HG02852 (cell line): ENCODE results near the gene SOX6.

Source experiments
- ATAC-seq: cut with Tn5 transposase; IDR thresholded peaks from one replicate; pipeline ENCODE4 v1.9.1; 2021; ENCODE audit warnings: mild to moderate bottlenecking, moderate library complexity; ENCODE audit not compliant: unreplicated experiment

Gene SOX6

GRCh38 chr11:16009021-16009420 lies 347.3 kb downstream of the SOX6 start:
- ATAC-seq: no peak

GRCh38 chr11:16007514-16007913 lies 348.8 kb downstream of the SOX6 start:
- no peak for ATAC-seq

GRCh38 chr11:16002942-16003341 lies 353.4 kb downstream of the SOX6 start:
- no peak for ATAC-seq

- no peak for ATAC-seq
Measured at GRCh38 chr11:16001899-16002426, 354.4 kb downstream of the SOX6 start.

- ATAC-seq: no peak
Measured at GRCh38 chr11:16001044-16001568, 355.2 kb downstream of the SOX6 start.

GRCh38 chr11:16000065-16000464 lies 356.3 kb downstream of the SOX6 start:
- no peak for ATAC-seq

GRCh38 chr11:15993345-15993744 lies 363.0 kb downstream of the SOX6 start:
- ATAC-seq: no peak

GRCh38 chr11:15991215-15991614 lies 365.1 kb downstream of the SOX6 start:
- ATAC-seq: no peak

GRCh38 chr11:15989685-15990084 lies 366.7 kb downstream of the SOX6 start:
- no peak for ATAC-seq

GRCh38 chr11:15988693-15989231 lies 367.6 kb downstream of the SOX6 start:
- no peak for ATAC-seq

- no peak for ATAC-seq
Measured at GRCh38 chr11:15988016-15988550, 368.3 kb downstream of the SOX6 start.

- no peak for ATAC-seq
Measured at GRCh38 chr11:15987046-15987445, 369.3 kb downstream of the SOX6 start.

GRCh38 chr11:15985860-15986139 lies 370.5 kb downstream of the SOX6 start:
- no peak for ATAC-seq

GRCh38 chr11:15985127-15985859 lies 371.1 kb downstream of the SOX6 start:
- no peak for ATAC-seq

- ATAC-seq: no peak
Measured at GRCh38 chr11:15981292-15981691, 375.1 kb downstream of the SOX6 start.

- ATAC-seq: no peak
Measured at GRCh38 chr11:15977116-15977515, 379.2 kb downstream of the SOX6 start.

- ATAC-seq: no peak
Measured at GRCh38 chr11:15976433-15977045, 379.8 kb downstream of the SOX6 start.

GRCh38 chr11:15975742-15976141 lies 380.6 kb downstream of the SOX6 start:
- no peak for ATAC-seq

GRCh38 chr11:15972838-15973237 lies 383.5 kb downstream of the SOX6 start:
- no peak for ATAC-seq

- ATAC-seq: no peak
Measured at GRCh38 chr11:15971215-15971546, 385.2 kb downstream of the SOX6 start.

GRCh38 chr11:15970506-15971214 lies 385.7 kb downstream of the SOX6 start:
- no peak for ATAC-seq
